Type B pancreatic cell (in vitro differentiated cells): Measurements from ENCODE around the gene IKBKE. TPM values are rescaled to one million over a fixed set of nuclear protein-coding genes. Genes with fewer than 3 reads are reported as not detected.
A peak's percentile ranks its signal among the peaks of the same experiment; 100 is the strongest.

Experiments
- DNase-seq: peaks from one replicate; pipeline ENCODE4 v3.0.0; 2021; ENCODE audit warnings: mixed read lengths; ENCODE audit not compliant: unreplicated experiment; ENCODE audit errors: extremely low spot score
- H3K27ac Mint-ChIP-seq: 2 replicates; pipeline ENCODE4 v1.8.0; 2021; ENCODE audit warnings: mild to moderate bottlenecking, mixed read lengths
- H3K27me3 Mint-ChIP-seq: 2 replicates; pipeline ENCODE4 v1.8.0; 2021; ENCODE audit warnings: mixed read lengths
- H3K36me3 Mint-ChIP-seq: 2 replicates; pipeline ENCODE4 v1.8.0; 2021; ENCODE audit warnings: mixed read lengths
- H3K4me1 Mint-ChIP-seq: one replicate; pipeline ENCODE4 v1.8.0; 2021; ENCODE audit warnings: mixed read lengths; ENCODE audit not compliant: unreplicated experiment
- H3K4me3 Mint-ChIP-seq: 2 replicates; pipeline ENCODE4 v1.8.0; 2021; ENCODE audit warnings: mild to moderate bottlenecking, mixed read lengths
- H3K9me3 Mint-ChIP-seq: 2 replicates; pipeline ENCODE4 v1.8.0; 2021; ENCODE audit warnings: mixed read lengths
- CTCF ChIP-seq: fragments of 200-600 bp; sonication (generic); conservative IDR thresholded peaks from 2 replicates; pipeline ENCODE4 v1.5.0; 2021; ENCODE audit warnings: antibody characterized with exemption, mild to moderate bottlenecking
- microRNA-seq: library from miRNA; unstranded; fragments of <30 nt; microRNA quantifications from one replicate; pipeline ENCODE4, GENCODE V29; 2020
- total RNA-seq: library from RNA; stranded (reverse); gene quantifications from 2 replicates; pipeline ENCODE4 v1.2.1, GENCODE V29; 2021; ENCODE audit warnings: low replicate concordance

Gene IKBKE
- total RNA-seq, 1 donor from 2014 or later, result 10.7 TPM

GRCh38 chr1:206541236-206541833 is 71.1 kb downstream of the IKBKE start:
- H3K4me1 Mint-ChIP-seq, result peaks cover 3% of the 10 kb centered on the region
- no peak overlapping the region for H3K4me3 Mint-ChIP-seq
- H3K36me3 Mint-ChIP-seq, result no peaks in the 10 kb centered on the region

GRCh38 chr1:206544562-206545257 is 74.4 kb downstream of the IKBKE start:
- H3K4me3 Mint-ChIP-seq, result no peak overlapping the region
- H3K9me3 Mint-ChIP-seq, result no peaks in the 10 kb centered on the region
- no peak overlapping the region for H3K27ac Mint-ChIP-seq
- peak; percentile 90 for TF ChIP-seq CTCF
- H3K4me1 Mint-ChIP-seq, result no peaks in the 10 kb centered on the region
- peak; percentile 84 for DNase-seq
- H3K27me3 Mint-ChIP-seq, result peaks cover 5% of the 10 kb centered on the region
- no peaks in the 10 kb centered on the region for H3K36me3 Mint-ChIP-seq

More at GRCh38 chr1:206541236-206541833, 71.1 kb downstream of the IKBKE start:
- H3K27ac Mint-ChIP-seq, result no peak overlapping the region
- no peaks in the 10 kb centered on the region for H3K9me3 Mint-ChIP-seq
- peaks cover under 1% of the 10 kb centered on the region for H3K27me3 Mint-ChIP-seq
- no peak for TF ChIP-seq CTCF
- no peak for DNase-seq

- TF ChIP-seq CTCF, result no peak
- no peak for DNase-seq
- H3K27me3 Mint-ChIP-seq, result peaks cover 8% of the 10 kb centered on the region
- no peaks in the 10 kb centered on the region for H3K4me1 Mint-ChIP-seq
- H3K36me3 Mint-ChIP-seq, result no peaks in the 10 kb centered on the region
- H3K4me3 Mint-ChIP-seq, result no peak overlapping the region
- no peaks in the 10 kb centered on the region for H3K9me3 Mint-ChIP-seq
- H3K27ac Mint-ChIP-seq, result no peak overlapping the region
These were observed 75.1 kb downstream of the IKBKE start for GRCh38 chr1:206545351-206545750.

Small RNAs within 50 kb of the gene (microRNA-seq; reads per million reads assigned to microRNA genes)
- not detected for gene MIR6769B

Other genes starting within 250 kb of the IKBKE start
- gene RASSF5, start 37.1 kb downstream of the IKBKE start, total RNA-seq, result 3.8 and 5.9 TPM in 2 replicates
- 38.2 and 45.7 TPM in 2 replicates for gene EIF2D, start 142.0 kb downstream of the IKBKE start, total RNA-seq
- gene DYRK3, start 165.1 kb downstream of the IKBKE start, total RNA-seq, result 1.0 and 7.2 TPM in 2 replicates
- 62.3 and 63.1 TPM in 2 replicates for gene MAPKAPK2, start 214.4 kb downstream of the IKBKE start, total RNA-seq